Upper lobe of left lung (tissue), 6 donors: ENCODE measurements around the gene NTSR1. TPM values are rescaled to one million over a fixed set of nuclear protein-coding genes. Genes with fewer than 3 reads are reported as not detected.

Experiments used
- ATAC-seq, 2 donors: fragments of 200-7000 bp; cut with Tn5 transposase; one replicate each; pipeline ENCODE4 v1.9.1; 2022; ENCODE audit warnings: mild to moderate bottlenecking in 2 of 2, moderate library complexity in 2 of 2; ENCODE audit not compliant: low FRiP score in 2 of 2
- DNase-seq, 2 donors: peaks; one replicate each; pipeline ENCODE4 v3.0.0-alpha.2; 2019 to 2020
- H3K27ac ChIP-seq, 4 donors: fragments of 200-600 bp; sonication (generic); one replicate each; pipeline ENCODE4 v1.5.1; 2016 to 2019
- H3K27me3 ChIP-seq, 4 donors: fragments of 200-600 bp; sonication (generic); one replicate each; pipeline ENCODE4 v1.5.1; 2017 to 2019
- H3K36me3 ChIP-seq, 4 donors: fragments of 200-600 bp; sonication (generic); one replicate each; pipeline ENCODE4 v1.5.1; 2016 to 2019
- H3K4me1 ChIP-seq, 4 donors: fragments of 200-600 bp; sonication (generic); one replicate each; pipeline ENCODE4 v1.5.1; 2018 to 2019
- H3K4me3 ChIP-seq, 4 donors: fragments of 200-600 bp; sonication (generic); one replicate each; pipeline ENCODE4 v1.5.1; 2017 to 2019; ENCODE audit warnings: mild to moderate bottlenecking in 2 of 4, moderate library complexity in 1 of 4
- H3K9me3 ChIP-seq, 4 donors: fragments of 200-600 bp; sonication (generic); one replicate each; pipeline ENCODE4 v1.5.1; 2018 to 2019
- EP300 ChIP-seq, 4 donors: sonication (generic); formaldehyde crosslinking; IDR thresholded peaks; one replicate each; pipeline ENCODE4 v1.5.1; 2017; ENCODE audit warnings: antibody characterized with exemption in 4 of 4, control low read depth in 2 of 4
- POLR2A ChIP-seq, 4 donors: fragments of 450-650 bp; IDR thresholded peaks; one replicate each; pipeline ENCODE4 v1.5.1; 2016 to 2017; ENCODE audit warnings: antibody characterized with exemption in 4 of 4, mild to moderate bottlenecking in 2 of 4
- POLR2AphosphoS5 ChIP-seq, 2 donors: sonication (generic); formaldehyde crosslinking; IDR thresholded peaks; one replicate each; pipeline ENCODE4 v1.5.1; 2017; ENCODE audit warnings: antibody characterized with exemption in 2 of 2
- WGBS, 2 donors: methylation state at CpG; one replicate each; pipeline ENCODE4 v1.1.5; 2017 to 2018; 5-methylcytosine and 5-hydroxymethylcytosine counted together
- total RNA-seq, 6 donors: library from RNA; depleted of rRNA in 4 of 6; stranded (reverse); fragments of >200 nt in 4 of 6; gene quantifications; one replicate each; pipeline versions ENCODE4 v1.1.0 to v1.2.1, GENCODE V29; 2016 to 2021
- TF ChIP-seq, protein P1 (sequence below), 6 experiments: fragments of 450-650 bp in 4 of 6; fragments of 200-600 bp in 2 of 6; sonication (generic) in 2 of 6; IDR thresholded peaks; one replicate each; pipeline ENCODE4 v1.5.1; 2016 to 2019; ENCODE audit warnings: antibody characterized with exemption in 6 of 6
- donor health status: DM: no; HTN: no; CAD: no; lungs with moderate emphysema.
- donor health status: DM: no; HTN: yes; CAD: no; lungs with severe emphysema.

The NTSR1 gene
- total RNA-seq, 6 donors from 2014 or later: 0.20 to 1.4 (median 0.26) TPM; not detected in 1

GRCh38 chr20:62800314-62801259 is 92.0 kb downstream of the NTSR1 start:
- Histone ChIP-seq H3K9me3 (no peaks in the 10 kb centered on the region), H3K36me3 (peaks cover 8 to 35% (median 23%) of the 10 kb centered on the region in 4 donors), H3K27me3 (no peaks in the 10 kb centered on the region), H3K27ac (no peak overlapping the region), H3K4me3 (no peak overlapping the region), H3K4me1 (peaks cover 13 to 30% (median 18%) of the 10 kb centered on the region in 4 donors)
- ATAC-seq (no peak), DNase-seq (no peak)
- WGBS, 2 donors: 87 to 93% methylated on average over 15 to 26 of the region's 26 CpGs
- no peak for TF ChIP-seq POLR2AphosphoS5 (IDR thresholded peaks at IDR 0.05)
- TF ChIP-seq EP300 (IDR thresholded peaks at IDR 0.05): no peak
- no peak for TF ChIP-seq POLR2A (IDR thresholded peaks at IDR 0.05)
- TF ChIP-seq, protein P1, sequence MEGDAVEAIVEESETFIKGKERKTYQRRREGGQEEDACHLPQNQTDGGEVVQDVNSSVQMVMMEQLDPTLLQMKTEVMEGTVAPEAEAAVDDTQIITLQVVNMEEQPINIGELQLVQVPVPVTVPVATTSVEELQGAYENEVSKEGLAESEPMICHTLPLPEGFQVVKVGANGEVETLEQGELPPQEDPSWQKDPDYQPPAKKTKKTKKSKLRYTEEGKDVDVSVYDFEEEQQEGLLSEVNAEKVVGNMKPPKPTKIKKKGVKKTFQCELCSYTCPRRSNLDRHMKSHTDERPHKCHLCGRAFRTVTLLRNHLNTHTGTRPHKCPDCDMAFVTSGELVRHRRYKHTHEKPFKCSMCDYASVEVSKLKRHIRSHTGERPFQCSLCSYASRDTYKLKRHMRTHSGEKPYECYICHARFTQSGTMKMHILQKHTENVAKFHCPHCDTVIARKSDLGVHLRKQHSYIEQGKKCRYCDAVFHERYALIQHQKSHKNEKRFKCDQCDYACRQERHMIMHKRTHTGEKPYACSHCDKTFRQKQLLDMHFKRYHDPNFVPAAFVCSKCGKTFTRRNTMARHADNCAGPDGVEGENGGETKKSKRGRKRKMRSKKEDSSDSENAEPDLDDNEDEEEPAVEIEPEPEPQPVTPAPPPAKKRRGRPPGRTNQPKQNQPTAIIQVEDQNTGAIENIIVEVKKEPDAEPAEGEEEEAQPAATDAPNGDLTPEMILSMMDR (IDR thresholded peaks at IDR 0.05): no peak

DNA sequence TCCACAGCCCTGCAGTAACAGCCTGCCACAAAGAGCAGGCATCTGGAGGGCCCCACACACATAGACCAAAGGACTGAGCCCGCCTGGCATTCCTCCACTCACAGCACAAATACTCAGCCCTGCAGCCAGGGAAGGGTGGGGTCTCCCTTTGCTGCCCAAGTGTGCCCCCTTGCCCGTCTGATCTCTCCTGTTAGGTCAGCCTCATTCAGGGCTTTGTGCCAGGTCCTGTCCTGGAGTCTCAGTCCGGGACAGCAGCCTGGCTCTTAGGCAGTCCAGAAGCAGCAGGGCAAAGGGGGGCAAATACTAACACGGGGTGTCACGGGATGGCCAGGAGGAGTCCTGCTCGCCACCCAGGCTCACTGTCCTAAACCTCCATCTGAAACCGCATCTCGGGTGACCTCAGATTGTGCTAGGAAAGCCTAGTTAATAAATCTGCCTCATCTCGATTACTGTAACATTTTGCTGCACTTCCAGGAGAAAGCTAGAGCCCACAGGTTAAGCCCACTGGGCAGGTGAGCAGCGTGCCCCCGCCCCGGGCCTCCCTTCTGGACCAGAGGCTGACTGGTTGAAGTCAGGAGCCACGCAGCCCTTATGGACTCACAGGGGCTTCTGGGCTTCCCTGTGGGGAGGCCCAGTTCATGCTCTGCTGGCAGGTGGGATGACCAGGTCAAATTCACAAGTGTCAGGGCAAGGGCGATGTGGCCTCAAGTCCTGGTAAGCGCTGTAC is 92.8 kb downstream of the NTSR1 start:
- 84 to 89% methylated on average over 11 to 15 of the region's 15 CpGs for WGBS, 2 donors
- Histone ChIP-seq H3K36me3 (peaks cover 8 to 35% (median 23%) of the 10 kb centered on the region in 4 donors), H3K4me1 (peaks cover 22 to 34% (median 26%) of the 10 kb centered on the region in 4 donors), H3K27me3 (no peaks in the 10 kb centered on the region), H3K9me3 (no peaks in the 10 kb centered on the region), H3K4me3 (no peak overlapping the region), H3K27ac (no peak overlapping the region)
- DNase-seq (peak in 1 of 2 donors; percentile 72), ATAC-seq (no peak)
- no peak for TF ChIP-seq POLR2AphosphoS5 (IDR thresholded peaks at IDR 0.05)
- TF ChIP-seq POLR2A (IDR thresholded peaks at IDR 0.05): no peak
- no peak for TF ChIP-seq EP300 (IDR thresholded peaks at IDR 0.05)
- TF ChIP-seq, protein P1 (IDR thresholded peaks at IDR 0.05): no peak

GRCh38 chr20:62802026-62802712 is 93.5 kb downstream of the NTSR1 start:
- Histone ChIP-seq H3K36me3 (peaks cover 8 to 40% (median 24%) of the 10 kb centered on the region in 4 donors), H3K27ac (no peak overlapping the region), H3K4me1 (peaks cover 25 to 35% (median 30%) of the 10 kb centered on the region in 4 donors), H3K9me3 (no peaks in the 10 kb centered on the region), H3K27me3 (no peaks in the 10 kb centered on the region), H3K4me3 (no peak overlapping the region)
- ATAC-seq (no peak), DNase-seq (peak in 1 of 2 donors; percentile 66)
- TF ChIP-seq POLR2AphosphoS5 (IDR thresholded peaks at IDR 0.05): no peak
- TF ChIP-seq EP300 (IDR thresholded peaks at IDR 0.05): no peak
- TF ChIP-seq, protein P1 (IDR thresholded peaks at IDR 0.05): no peak
- no peak for TF ChIP-seq POLR2A (IDR thresholded peaks at IDR 0.05)
- 88 to 91% methylated on average over 13 to 22 of the region's 22 CpGs for WGBS, 2 donors

DNA sequence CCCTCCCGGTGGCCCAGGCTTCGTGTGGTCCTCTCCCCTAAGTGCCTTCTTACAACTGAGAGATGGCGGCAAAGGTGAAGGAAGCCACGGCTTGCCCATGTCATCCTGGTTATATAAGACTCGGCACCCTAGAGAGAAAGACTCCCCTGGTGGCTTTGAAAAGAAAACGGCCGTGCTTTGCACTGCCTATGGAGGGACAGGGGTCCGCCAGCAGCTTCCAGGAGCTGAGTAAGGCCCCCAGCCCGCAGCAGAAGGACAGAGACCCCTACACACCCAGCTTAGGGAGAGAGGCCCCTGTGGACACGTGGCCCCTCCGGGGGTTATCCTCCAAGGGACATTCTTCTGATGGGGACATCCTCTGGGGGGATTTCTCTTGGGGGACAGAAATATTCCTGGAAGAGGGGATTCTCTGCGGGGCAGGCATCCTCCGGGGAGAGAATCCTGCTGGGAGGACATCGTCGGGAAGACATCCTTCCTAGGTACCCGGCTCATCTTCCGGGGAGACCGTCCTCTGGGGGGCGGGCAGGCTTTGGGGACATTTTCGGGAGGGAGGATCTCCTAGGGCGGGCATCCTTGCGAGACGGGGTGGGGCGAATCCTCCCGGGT is 95.5 kb downstream of the NTSR1 start:
- H3K27ac ChIP-seq: peak overlapping the region; percentile 88 to 94 (median 91)

More for the DNA sequence above, 95.5 kb downstream of the NTSR1 start:
- WGBS, 2 donors: 17 to 22% methylated on average over 14 to 18 of the region's 25 CpGs
- H3K27me3 ChIP-seq: no peaks in the 10 kb centered on the region
- TF ChIP-seq POLR2AphosphoS5 (IDR thresholded peaks at IDR 0.05) (no peak), POLR2A (IDR thresholded peaks at IDR 0.05) (no peak), EP300 (IDR thresholded peaks at IDR 0.05) (no peak)
- TF ChIP-seq, protein P1 (IDR thresholded peaks at IDR 0.05): no peak
- H3K4me3 ChIP-seq: peak overlapping the region; percentile 94 to 100 (median 98)
- DNase-seq (no peak), ATAC-seq (no peak)
- no peaks in the 10 kb centered on the region for H3K9me3 ChIP-seq
- peaks cover 31 to 45% (median 34%) of the 10 kb centered on the region in 4 donors for H3K4me1 ChIP-seq
- H3K36me3 ChIP-seq: peaks cover 8 to 46% (median 33%) of the 10 kb centered on the region in 4 donors
